ENCODE data around the gene ASH1L.

Gene ASH1L

GRCh38 chr1:155321639-155322503 lies 240.7 kb downstream of the ASH1L start:
- H3K4me3 ChIP-seq (ENCODE audit: low read depth, low read length), result no peak overlapping the region
- TF ChIP-seq, protein P1, sequence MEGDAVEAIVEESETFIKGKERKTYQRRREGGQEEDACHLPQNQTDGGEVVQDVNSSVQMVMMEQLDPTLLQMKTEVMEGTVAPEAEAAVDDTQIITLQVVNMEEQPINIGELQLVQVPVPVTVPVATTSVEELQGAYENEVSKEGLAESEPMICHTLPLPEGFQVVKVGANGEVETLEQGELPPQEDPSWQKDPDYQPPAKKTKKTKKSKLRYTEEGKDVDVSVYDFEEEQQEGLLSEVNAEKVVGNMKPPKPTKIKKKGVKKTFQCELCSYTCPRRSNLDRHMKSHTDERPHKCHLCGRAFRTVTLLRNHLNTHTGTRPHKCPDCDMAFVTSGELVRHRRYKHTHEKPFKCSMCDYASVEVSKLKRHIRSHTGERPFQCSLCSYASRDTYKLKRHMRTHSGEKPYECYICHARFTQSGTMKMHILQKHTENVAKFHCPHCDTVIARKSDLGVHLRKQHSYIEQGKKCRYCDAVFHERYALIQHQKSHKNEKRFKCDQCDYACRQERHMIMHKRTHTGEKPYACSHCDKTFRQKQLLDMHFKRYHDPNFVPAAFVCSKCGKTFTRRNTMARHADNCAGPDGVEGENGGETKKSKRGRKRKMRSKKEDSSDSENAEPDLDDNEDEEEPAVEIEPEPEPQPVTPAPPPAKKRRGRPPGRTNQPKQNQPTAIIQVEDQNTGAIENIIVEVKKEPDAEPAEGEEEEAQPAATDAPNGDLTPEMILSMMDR (IDR thresholded peaks at IDR 0.05; ENCODE audit: control insufficient read depth, extremely low read depth, insufficient read depth), result no peak
- no peak for DNase-seq (ENCODE audit: low read depth)

DNA sequence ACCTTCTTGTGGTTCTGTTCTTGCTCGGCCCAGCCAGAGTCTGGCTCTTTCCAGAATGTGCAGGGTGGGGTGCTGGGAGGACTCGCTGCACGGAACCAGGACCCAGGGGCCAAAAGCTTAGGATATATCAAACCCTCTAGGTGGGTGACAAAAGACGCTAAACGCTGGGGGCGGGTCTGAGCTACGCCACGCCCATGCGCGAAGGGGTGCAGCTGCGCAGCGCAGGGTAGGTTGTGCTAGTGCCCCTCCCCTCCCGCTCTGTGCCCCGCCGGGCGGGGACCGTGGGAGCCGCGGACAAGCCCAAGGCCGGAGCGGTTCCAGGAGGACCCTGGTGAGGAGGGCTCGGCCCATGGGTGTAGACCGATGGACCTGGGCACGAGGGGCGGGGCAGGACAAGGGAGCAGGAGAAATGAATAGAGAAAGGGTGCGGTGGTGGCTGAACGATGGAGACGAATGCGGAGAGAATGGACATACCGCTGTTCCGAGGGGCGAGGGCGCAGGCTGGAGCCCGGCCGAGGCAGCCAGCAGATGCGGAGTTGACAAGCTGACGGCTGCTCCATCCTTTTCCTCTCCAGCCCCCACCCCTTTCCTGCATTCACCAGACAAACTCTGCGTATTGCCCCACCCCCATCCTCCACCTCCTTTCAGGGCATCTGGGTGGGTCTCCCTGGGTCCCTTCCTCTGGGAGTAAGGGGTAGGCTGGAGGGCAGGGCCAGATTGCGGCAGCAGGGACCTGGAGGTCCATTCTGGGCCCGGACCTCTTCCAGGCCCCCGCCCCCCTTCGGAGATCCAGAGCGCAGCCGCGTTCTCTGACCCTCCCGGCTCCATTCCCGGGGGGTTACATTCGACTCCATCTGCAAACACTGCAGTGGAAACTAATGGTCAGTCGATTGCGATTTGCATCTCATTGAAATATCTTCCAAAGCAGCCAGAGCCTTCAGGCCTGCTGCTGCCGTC lies 241.7 kb downstream of the ASH1L start, which contains the start of gene RUSC1:
Gene RUSC1, plus strand, starts transcription at position 234 of the 957 bp plus-strand sequence. CDS start 880 bp downstream, outside the sequence.
- DNase-seq (ENCODE audit: low read depth), result no peak

DNA sequence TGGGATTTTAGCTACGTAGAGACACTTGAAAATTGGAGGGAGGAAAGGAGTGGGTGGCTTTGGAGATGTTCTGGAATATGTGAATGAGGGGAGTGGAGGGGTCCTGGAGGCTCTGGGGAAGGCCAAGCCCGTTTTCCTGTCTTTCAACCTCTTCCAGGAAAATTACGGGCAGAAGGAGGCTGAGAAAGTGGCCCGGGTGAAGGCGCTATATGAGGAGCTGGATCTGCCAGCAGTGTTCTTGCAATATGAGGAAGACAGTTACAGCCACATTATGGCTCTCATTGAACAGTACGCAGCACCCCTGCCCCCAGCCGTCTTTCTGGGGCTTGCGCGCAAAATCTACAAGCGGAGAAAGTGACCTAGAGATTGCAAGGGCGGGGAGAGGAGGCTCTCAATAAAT lies 242.4 kb downstream of the ASH1L start:
- no peak overlapping the region for H3K4me3 ChIP-seq (ENCODE audit: low read depth, low read length)
- TF ChIP-seq, protein P1 (IDR thresholded peaks at IDR 0.05; ENCODE audit: control insufficient read depth, extremely low read depth, insufficient read depth), result no peak
- DNase-seq (ENCODE audit: low read depth), result no peak

More for the DNA sequence above, 241.7 kb downstream of the ASH1L start, which contains the start of gene RUSC1:
- TF ChIP-seq, protein P1 (IDR thresholded peaks at IDR 0.05; ENCODE audit: control insufficient read depth, extremely low read depth, insufficient read depth), result no peak
- no peak within 1 kb of the TSS for H3K4me3 ChIP-seq (ENCODE audit: low read depth, low read length)

GRCh38 chr1:155319536-155319935 lies 243.1 kb downstream of the ASH1L start:
- TF ChIP-seq, protein P1 (IDR thresholded peaks at IDR 0.05; ENCODE audit: control insufficient read depth, extremely low read depth, insufficient read depth), result no peak
- no peak overlapping the region for H3K4me3 ChIP-seq (ENCODE audit: low read depth, low read length)
- DNase-seq (ENCODE audit: low read depth), result no peak

GRCh38 chr1:155318082-155318481 lies 244.5 kb downstream of the ASH1L start:
- no peak overlapping the region for H3K4me3 ChIP-seq (ENCODE audit: low read depth, low read length)
- TF ChIP-seq, protein P1 (IDR thresholded peaks at IDR 0.05; ENCODE audit: control insufficient read depth, extremely low read depth, insufficient read depth), result no peak
- DNase-seq (ENCODE audit: low read depth), result no peak

GRCh38 chr1:155316922-155317321 lies 245.7 kb downstream of the ASH1L start:
- no peak for DNase-seq (ENCODE audit: low read depth)
- TF ChIP-seq, protein P1 (IDR thresholded peaks at IDR 0.05; ENCODE audit: control insufficient read depth, extremely low read depth, insufficient read depth), result no peak
- H3K4me3 ChIP-seq (ENCODE audit: low read depth, low read length), result no peak overlapping the region

All from LNCaP clone FGC (cell line).